Omental fat pad (tissue), 4 donors: Measurements from ENCODE around the gene OXER1. TPM values are rescaled to one million over a fixed set of nuclear protein-coding genes. Genes with fewer than 3 reads are reported as not detected.
A peak's percentile ranks its signal among the peaks of the same experiment; 100 is the strongest.

Experiments
- ATAC-seq: fragments of 150-250 bp; one replicate; pipeline ENCODE4 v1.9.1; 2016; ENCODE audit warnings: mild to moderate bottlenecking, moderate library complexity; ENCODE audit not compliant: low FRiP score
- DNase-seq: peaks from one replicate; pipeline ENCODE4 v3.0.0-alpha.2; 2019; ENCODE audit warnings: low spot score
- total RNA-seq, 4 donors: library from RNA; depleted of rRNA; stranded (reverse); fragments of >200 nt; gene quantifications; one replicate each; pipeline ENCODE4 v1.1.0, GENCODE V29; 2016
- TF ChIP-seq, protein P1 (sequence below), 3 donors: fragments of 450-650 bp; IDR thresholded peaks; one replicate each; pipeline ENCODE4 v1.5.1; 2016 to 2017; ENCODE audit warnings: antibody characterized with exemption in 3 of 3, mild to moderate bottlenecking in 3 of 3, moderate library complexity in 2 of 3

OXER1 gene, protein sequence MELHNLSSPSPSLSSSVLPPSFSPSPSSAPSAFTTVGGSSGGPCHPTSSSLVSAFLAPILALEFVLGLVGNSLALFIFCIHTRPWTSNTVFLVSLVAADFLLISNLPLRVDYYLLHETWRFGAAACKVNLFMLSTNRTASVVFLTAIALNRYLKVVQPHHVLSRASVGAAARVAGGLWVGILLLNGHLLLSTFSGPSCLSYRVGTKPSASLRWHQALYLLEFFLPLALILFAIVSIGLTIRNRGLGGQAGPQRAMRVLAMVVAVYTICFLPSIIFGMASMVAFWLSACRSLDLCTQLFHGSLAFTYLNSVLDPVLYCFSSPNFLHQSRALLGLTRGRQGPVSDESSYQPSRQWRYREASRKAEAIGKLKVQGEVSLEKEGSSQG
- under 1 TPM in 3 of 4 donors, not detected in 1; 0.44 to 0.96 (median 0.65) TPM for total RNA-seq

DNA sequence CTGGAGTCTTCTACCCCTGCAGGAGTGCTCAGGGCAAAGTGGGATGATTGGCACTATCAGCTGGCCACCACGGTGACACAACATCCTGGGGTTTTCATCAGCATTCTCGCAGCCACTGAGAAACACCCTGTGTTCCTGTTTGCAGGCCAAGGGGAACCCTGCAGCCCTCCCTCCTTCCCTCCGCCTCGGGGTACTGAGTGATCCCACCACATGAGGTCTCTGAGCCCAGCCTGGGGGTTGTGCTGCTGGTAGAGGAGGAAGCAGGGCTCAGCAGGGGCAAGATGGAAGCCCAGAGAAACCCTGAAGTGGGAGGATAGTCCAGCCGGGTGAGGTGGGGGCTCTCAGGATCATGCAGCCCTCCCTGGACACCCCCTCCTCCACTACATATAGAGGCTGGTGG lies at the start of gene OXER1:
Gene OXER1, minus strand, starts transcription at position 40 of the 400 bp plus-strand sequence. CDS start 73 bp downstream, outside the sequence.
- TF ChIP-seq, protein P1, sequence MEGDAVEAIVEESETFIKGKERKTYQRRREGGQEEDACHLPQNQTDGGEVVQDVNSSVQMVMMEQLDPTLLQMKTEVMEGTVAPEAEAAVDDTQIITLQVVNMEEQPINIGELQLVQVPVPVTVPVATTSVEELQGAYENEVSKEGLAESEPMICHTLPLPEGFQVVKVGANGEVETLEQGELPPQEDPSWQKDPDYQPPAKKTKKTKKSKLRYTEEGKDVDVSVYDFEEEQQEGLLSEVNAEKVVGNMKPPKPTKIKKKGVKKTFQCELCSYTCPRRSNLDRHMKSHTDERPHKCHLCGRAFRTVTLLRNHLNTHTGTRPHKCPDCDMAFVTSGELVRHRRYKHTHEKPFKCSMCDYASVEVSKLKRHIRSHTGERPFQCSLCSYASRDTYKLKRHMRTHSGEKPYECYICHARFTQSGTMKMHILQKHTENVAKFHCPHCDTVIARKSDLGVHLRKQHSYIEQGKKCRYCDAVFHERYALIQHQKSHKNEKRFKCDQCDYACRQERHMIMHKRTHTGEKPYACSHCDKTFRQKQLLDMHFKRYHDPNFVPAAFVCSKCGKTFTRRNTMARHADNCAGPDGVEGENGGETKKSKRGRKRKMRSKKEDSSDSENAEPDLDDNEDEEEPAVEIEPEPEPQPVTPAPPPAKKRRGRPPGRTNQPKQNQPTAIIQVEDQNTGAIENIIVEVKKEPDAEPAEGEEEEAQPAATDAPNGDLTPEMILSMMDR (IDR thresholded peaks at IDR 0.05), result no peak
- no peak for DNase-seq

DNA sequence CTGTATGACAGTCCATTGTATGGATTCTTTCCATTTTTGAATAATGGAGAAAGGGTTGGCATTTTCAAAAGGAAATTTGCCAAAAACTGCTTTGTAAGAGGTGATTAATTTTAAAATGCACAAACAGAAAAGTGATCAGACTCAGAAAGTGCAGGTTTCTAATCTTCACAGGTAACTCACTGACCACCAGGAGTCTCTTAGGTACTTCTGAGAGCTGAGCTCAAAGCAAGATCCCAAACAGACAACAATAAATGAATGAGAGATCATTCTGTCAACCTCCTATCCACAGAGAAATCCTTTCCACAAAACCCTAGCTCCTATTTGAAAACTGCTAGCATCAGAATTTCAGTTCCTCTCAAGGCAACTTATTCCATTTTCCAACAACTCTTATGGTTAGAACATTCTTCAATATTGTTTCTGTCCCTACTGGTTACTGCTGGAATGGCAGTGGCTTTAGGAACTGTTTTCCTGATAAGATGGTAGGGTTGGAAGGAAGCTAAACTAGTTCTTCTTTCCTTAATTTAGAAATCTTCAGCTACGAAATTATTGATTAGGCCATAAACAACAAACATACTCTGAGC lies 49.1 kb upstream of the OXER1 start:
- no peak for DNase-seq
- TF ChIP-seq, protein P1 (IDR thresholded peaks at IDR 0.05), result no peak
- no peak for ATAC-seq

More for the DNA sequence above, at the start of gene OXER1:
- ATAC-seq, result no peak

DNA sequence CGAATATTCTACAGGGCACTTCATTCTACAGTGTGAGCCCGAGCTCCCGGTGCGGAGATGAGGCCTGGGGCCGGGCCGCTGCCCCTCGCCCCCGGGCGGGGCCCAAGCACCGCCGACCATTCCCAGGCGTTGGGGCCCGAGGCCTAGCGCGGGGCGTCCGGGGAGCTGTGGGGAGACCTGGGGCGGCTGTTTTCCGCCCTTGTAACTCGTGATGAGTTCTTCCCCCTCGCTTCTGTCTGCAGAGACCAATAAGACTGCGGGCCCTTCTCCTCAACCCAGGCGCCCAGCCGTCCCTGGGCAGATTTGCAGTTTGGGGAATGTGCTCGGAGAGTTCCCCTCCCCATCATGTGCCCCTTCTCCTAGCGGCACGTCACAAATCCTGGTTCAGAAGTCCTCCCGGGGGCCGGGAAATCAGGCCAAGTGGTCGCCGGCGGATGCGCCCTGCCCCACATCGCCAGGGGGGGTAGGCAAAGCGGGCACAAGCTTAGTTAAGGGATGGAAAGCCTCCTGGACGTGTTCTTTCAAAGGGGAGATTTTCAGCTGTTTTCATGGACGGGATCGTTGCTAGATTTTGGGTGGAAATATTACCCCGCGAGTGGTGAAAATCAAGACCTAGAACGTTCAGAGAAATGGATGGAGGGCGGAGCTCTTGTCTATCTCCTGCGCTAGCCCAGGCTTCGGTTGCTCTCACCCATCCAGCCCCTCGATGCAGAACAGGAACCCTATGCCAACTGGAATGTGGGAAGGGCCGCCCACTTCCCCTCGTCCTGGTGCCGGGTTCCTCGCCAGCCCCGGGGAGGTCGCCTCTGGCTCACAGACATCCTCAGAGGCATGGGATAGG lies 47.3 kb upstream of the OXER1 start:
- DNase-seq, result no peak
- TF ChIP-seq, protein P1 (IDR thresholded peaks at IDR 0.05), result no peak
- ATAC-seq, result peak; percentile 18

DNA sequence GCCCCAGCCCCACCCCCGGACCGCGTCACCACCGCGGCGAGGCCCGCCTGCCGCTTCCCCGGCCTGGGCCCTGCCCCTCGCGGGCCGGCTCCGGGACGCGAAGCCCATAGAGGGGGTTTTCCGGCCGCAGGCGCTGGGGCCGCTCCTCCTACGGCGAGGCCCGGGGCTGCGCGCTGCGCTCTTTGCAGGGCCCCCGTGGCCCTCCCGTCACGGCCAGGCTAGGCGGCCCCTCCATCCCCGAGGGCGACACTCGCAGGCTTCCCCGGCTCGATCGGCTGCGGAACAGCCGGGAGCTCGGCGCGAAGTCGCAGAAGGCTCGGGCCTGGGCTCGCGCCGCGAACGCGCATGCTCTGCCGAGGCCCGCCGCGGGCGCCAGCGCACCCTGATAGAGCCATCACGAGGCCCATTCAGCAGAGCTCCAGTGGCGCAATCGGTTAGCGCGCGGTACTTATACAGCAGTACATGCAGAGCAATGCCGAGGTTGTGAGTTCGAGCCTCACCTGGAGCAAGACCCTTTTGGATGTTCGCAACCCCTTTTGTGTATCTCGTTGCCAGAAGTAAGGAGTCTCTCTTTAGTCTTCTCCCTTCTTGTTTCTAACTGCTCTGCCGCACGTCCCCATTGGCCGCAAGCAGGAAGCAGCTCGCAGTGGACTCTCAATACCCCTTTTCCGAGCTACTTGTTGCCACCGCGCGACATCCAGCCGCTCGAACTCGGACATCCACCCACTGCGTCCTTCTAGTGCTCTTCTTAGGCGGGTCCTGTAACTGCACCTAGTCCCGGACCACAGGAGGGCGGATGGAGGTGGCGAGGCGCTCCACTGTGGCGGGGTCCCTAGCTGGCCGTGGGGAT lies 46.4 kb upstream of the OXER1 start:
- TF ChIP-seq, protein P1 (IDR thresholded peaks at IDR 0.05), result no peak
- DNase-seq (peak; percentile 92), ATAC-seq (peak; percentile 93)

DNA sequence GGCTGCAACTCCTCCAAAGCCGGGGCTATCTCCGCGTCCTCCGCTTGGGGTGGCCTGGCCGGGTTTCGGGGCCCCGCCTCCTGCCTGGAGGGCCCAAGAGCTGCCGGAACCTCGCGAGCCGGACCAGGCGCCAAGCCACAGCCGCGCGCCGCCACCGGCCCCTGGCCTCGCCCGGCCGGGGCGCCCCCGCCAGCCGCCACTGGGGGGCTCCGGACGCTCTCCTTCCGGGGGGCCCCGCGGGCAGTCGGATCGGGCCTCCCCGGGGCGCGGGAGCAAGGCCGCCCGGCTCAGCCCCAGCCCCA lies 45.8 kb upstream of the OXER1 start:
- DNase-seq, result no peak
- TF ChIP-seq, protein P1 (IDR thresholded peaks at IDR 0.05), result peak in 1 of 3 donors; percentile 31
- peak; percentile 72 for ATAC-seq

DNA sequence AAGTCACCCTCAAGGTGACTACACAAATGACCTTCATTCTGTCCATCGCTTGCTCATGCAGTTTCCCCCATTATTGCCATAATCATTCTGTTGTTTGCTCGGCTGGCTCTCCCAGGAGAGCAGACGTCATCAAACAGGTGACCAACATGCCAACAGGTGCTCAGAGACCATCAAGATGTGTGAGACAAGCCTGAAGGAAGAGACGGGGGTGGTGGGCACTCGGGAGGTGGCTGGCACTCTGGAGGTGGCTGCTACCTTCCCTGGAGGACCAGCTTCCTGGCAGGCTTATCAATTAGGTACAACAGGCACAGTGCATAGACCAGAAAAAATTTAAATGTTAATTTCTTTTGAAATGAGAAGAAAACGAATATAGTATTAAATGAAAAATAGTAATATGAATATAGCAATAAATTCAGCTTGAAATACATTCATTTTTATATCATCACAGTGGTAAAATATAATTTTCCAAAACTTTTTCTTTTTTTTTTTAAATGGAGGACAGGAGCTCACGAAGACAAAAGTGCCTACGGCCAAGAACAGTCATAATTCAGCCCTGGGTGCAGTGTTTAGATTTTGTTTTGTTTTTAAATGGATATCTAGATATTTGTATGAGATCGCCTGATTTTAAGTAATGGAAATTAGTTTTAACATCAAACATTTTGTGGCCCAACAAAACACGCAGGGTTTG lies 45.3 kb upstream of the OXER1 start:
- DNase-seq (no peak), ATAC-seq (no peak)
- TF ChIP-seq, protein P1 (IDR thresholded peaks at IDR 0.05), result no peak
